Natural killer cell treated with Interleukin-12 subunit alpha and Interleukin-12 subunit beta and Interleukin-15 and Interleukin-18, amount 100 ng/mL, for 72 hours (primary cell): ENCODE measurements around the gene EPS8L3. TPM values are rescaled to one million over a fixed set of nuclear protein-coding genes. Genes with fewer than 3 reads are reported as not detected.
A peak's percentile ranks its signal among the peaks of the same experiment; 100 is the strongest.
"Not testable (repeated sequence)": the region's sequence is repeated elsewhere in the genome, so short reads cannot be mapped to it uniquely, and the experiment has no call there.

ENCODE experiments used
- ATAC-seq, 2 donors: fragments of 150-1000 bp; cut with Tn5 transposase in 1 of 2; sonication (Bioruptor Pico), chemical (Tn5 transposase) in 1 of 2; 2 replicates each; pipeline ENCODE4 v1.10.0; 2021
- DNase-seq: peaks from one replicate; pipeline ENCODE4 v3.0.0; 2022; ENCODE audit warnings: low spot score
- H3K27ac Mint-ChIP-seq, 2 donors: 1 replicate in 1 of 2; 2 replicates in 1 of 2; pipeline ENCODE4 v1.8.0; 2022; ENCODE audit warnings: mixed read lengths in 2 of 2, mild to moderate bottlenecking in 1 of 2, moderate library complexity in 1 of 2
- H3K27me3 Mint-ChIP-seq, 2 donors: 1 replicate in 1 of 2; 2 replicates in 1 of 2; pipeline ENCODE4 v1.8.0; 2022; ENCODE audit warnings: mixed read lengths in 2 of 2
- H3K36me3 Mint-ChIP-seq: one replicate; pipeline ENCODE4 v1.8.0; 2022; ENCODE audit warnings: mixed read lengths
- H3K4me1 Mint-ChIP-seq, 2 donors: 1 replicate in 1 of 2; 2 replicates in 1 of 2; pipeline ENCODE4 v1.8.0; 2022; ENCODE audit warnings: low read depth in 2 of 2, mixed read lengths in 2 of 2, mild to moderate bottlenecking in 1 of 2
- H3K4me3 Mint-ChIP-seq: one replicate; pipeline ENCODE4 v1.8.0; 2022; ENCODE audit warnings: mixed read lengths
- H3K9me3 Mint-ChIP-seq: 2 replicates; pipeline ENCODE4 v1.8.0; 2022; ENCODE audit warnings: mixed read lengths
- total RNA-seq, 2 donors: library from RNA; stranded (reverse); gene quantifications; one replicate each; pipeline ENCODE4 v1.2.3, GENCODE V29; 2022

The EPS8L3 gene
- total RNA-seq, 2 donors from 2014 or later: not detected

GRCh38 chr1:109760581-109761226 lies 3.0 kb downstream of the EPS8L3 start:
- Mint-ChIP-seq H3K27me3 (no peaks in the 10 kb centered on the region), H3K9me3 (no peaks in the 10 kb centered on the region), H3K36me3 (no peaks in the 10 kb centered on the region), H3K27ac (peak overlapping the region in 1 of 2 donors; percentile 59), H3K4me1 (no peaks in the 10 kb centered on the region), H3K4me3 (no peak overlapping the region)
- DNase-seq (peak; percentile 41), ATAC-seq (no peak)

DNA sequence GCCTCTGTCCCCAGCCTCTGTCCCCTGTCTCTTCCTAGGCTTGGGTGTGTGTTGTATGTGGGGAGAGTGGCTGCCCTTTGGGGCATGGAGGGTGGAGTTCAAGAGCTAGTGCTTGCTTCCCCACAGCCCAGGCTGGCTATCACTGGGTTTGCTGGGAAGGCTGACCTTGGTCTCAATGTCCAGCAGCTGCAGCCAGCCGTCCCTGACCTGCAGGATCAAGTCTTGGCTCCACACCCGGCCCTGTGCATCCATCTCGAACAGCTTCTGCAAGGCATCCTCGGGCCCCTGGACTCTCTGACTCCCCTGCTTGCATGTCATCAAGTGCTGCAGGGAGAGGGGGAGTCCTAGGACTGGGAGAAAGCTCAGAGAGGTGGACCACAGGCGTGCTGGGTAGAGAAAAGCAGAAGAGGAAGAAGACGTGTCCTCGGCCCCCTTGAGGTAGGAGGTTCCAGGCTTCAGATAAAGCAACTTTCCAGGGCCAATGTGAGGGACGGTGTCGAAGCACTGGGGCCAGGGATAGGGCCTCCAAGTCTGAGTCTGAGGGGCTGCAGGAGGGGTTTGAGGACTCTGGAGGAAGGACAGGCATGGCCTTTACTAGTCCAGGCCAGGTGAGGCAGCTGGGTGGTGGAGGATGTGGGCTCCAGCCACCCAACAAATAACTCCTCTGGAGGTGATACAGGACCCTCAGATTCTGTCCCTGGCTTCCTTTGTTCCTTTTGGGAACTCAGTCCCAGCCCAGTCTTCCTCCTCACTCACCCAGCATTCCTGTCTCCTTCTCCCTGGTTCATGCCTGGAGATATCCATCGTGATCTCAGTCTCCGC lies 4.0 kb downstream of the EPS8L3 start:
- H3K27ac Mint-ChIP-seq: no peak overlapping the region
- H3K36me3 Mint-ChIP-seq: no peaks in the 10 kb centered on the region
- peak; percentile 58 for DNase-seq
- no peaks in the 10 kb centered on the region for H3K27me3 Mint-ChIP-seq
- H3K4me3 Mint-ChIP-seq: no peak overlapping the region
- no peak for ATAC-seq
- H3K4me1 Mint-ChIP-seq: no peaks in the 10 kb centered on the region
- H3K9me3 Mint-ChIP-seq: no peaks in the 10 kb centered on the region

- DNase-seq (peak; percentile 16), ATAC-seq (no peak)
- Mint-ChIP-seq H3K27me3 (no peaks in the 10 kb centered on the region), H3K4me3 (no peak overlapping the region), H3K4me1 (no peaks in the 10 kb centered on the region), H3K36me3 (no peaks in the 10 kb centered on the region), H3K27ac (no peak overlapping the region), H3K9me3 (no peaks in the 10 kb centered on the region)
These were observed 5.6 kb downstream of the EPS8L3 start for GRCh38 chr1:109757936-109758786.

DNA sequence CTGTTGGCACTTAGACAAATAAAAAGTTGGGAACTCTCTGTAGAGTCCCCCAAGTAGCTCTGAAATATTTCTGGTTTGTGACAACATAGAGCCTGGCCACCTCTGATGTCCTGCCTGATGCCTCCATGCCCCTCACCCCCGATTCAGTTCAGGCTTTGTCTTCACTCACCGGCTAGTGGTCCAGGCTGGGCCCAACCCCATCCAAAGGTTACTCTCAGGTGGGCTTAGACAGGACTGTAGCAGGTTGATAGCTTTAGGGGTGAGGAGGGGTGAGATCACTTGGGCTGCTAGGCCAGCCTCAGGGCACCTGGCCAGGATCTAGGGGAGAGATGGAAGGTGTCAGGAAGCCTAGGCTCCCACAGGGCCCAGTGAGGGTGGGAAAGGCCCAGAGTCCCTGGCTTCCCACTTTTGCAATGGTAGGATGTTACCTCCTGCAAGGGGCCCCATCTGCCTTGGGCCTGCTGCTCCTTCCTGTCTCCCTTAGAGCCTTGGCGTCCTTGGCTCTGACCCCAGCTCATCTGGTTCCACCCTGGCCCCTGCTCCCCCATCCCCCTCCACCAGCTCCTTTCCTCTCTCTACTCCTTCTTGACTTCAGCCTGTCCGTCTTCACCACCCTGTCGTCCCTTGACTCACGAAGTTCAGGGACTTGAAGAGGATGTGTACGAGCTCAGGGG lies 6.7 kb downstream of the EPS8L3 start:
- ATAC-seq (no peak), DNase-seq (peak; percentile 42)
- Mint-ChIP-seq H3K27me3 (no peaks in the 10 kb centered on the region), H3K4me1 (no peaks in the 10 kb centered on the region), H3K9me3 (no peaks in the 10 kb centered on the region), H3K27ac (no peak overlapping the region), H3K36me3 (no peaks in the 10 kb centered on the region), H3K4me3 (no peak overlapping the region)

- not testable (repeated sequence) for H3K9me3 Mint-ChIP-seq, H3K27me3 Mint-ChIP-seq, ATAC-seq, H3K4me3 Mint-ChIP-seq, H3K36me3 Mint-ChIP-seq, H3K27ac Mint-ChIP-seq, H3K4me1 Mint-ChIP-seq
- peak; percentile 8 for DNase-seq
These were observed 7.4 kb downstream of the EPS8L3 start for GRCh38 chr1:109756325-109756724.

- H3K4me1 Mint-ChIP-seq: no peaks in the 10 kb centered on the region
- H3K9me3 Mint-ChIP-seq: no peaks in the 10 kb centered on the region
- ATAC-seq (no peak), DNase-seq (peak; percentile 15)
- no peak overlapping the region for H3K4me3 Mint-ChIP-seq
- H3K36me3 Mint-ChIP-seq: no peaks in the 10 kb centered on the region
- peaks cover 0 to 6% of the 10 kb centered on the region in 2 donors for H3K27me3 Mint-ChIP-seq
- no peak overlapping the region for H3K27ac Mint-ChIP-seq
These were observed 9.0 kb downstream of the EPS8L3 start for GRCh38 chr1:109754738-109755137.

- peak; percentile 54 for DNase-seq
- Mint-ChIP-seq H3K4me1 (no peaks in the 10 kb centered on the region), H3K4me3 (no peak overlapping the region), H3K27ac (no peak overlapping the region), H3K36me3 (no peaks in the 10 kb centered on the region), H3K9me3 (no peaks in the 10 kb centered on the region), H3K27me3 (peaks cover 9 to 12% of the 10 kb centered on the region in 2 donors)
- ATAC-seq: peak; percentile 32 to 59
These were observed 12.0 kb downstream of the EPS8L3 start for GRCh38 chr1:109751531-109752260.

GRCh38 chr1:109750920-109751319 lies 12.8 kb downstream of the EPS8L3 start:
- Mint-ChIP-seq H3K27me3 (peaks cover 9 to 15% of the 10 kb centered on the region in 2 donors), H3K4me1 (no peaks in the 10 kb centered on the region), H3K9me3 (no peaks in the 10 kb centered on the region), H3K4me3 (no peak overlapping the region), H3K27ac (no peak overlapping the region), H3K36me3 (no peaks in the 10 kb centered on the region)
- ATAC-seq: no peak
- no peak for DNase-seq

DNA sequence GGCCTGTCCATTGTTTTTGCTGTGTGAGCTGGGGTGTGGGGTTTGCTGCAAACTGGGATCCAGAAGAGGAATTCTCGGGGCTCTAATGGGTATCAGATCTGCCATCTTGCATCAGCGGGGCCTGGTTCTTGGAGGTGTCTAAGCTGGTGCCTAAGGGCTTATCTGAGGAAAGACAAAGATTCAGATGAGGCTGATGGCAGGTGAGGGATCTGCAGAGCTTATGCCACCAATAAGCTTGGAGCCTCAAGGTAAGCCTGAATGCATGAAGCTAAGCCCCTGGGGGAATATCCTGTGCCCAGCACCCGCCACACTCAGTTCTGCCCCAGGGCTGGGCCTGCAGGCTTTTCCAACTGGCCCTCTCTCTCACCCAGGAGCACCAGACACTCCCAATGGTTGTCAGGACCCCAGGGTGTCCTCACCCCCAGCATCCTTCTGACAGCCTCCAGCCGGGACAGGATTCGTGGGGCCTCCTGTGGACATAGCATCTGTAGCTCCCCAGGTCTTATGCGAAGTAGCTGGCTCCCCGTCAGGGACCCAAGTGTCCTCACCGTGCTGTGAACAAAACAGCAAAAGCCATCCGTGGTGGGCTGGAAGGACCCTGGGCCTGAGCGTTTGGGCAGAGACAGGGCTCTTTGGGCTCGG lies 13.4 kb downstream of the EPS8L3 start:
- H3K4me1 Mint-ChIP-seq: no peaks in the 10 kb centered on the region
- H3K36me3 Mint-ChIP-seq: no peaks in the 10 kb centered on the region
- no peak overlapping the region for H3K27ac Mint-ChIP-seq
- H3K27me3 Mint-ChIP-seq: peaks cover 14 to 15% of the 10 kb centered on the region in 2 donors
- ATAC-seq (no peak), DNase-seq (no peak)
- no peaks in the 10 kb centered on the region for H3K9me3 Mint-ChIP-seq
- H3K4me3 Mint-ChIP-seq: no peak overlapping the region

DNA sequence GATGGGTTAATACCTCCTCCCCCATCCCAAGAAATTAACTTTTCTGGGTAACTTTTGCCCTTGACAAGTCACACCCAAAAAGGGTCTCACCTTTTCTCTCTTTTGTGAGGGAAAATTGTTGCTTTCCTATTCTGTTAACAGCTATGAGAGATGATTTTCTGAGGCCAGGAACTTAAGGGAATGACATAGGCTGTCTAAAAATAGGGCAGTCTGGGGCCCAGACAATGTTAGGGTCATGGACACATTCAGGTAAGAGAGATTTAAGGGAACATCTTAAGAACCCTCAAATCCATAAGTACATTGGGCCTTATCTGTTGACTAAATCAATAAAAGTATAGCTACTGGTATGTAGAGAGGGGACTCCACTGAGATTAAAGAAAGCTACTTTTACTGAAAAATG lies 14.5 kb downstream of the EPS8L3 start:
- peaks cover 20 to 21% of the 10 kb centered on the region in 2 donors for H3K27me3 Mint-ChIP-seq
- DNase-seq (no peak), ATAC-seq (no peak)
- H3K27ac Mint-ChIP-seq: no peak overlapping the region
- no peaks in the 10 kb centered on the region for H3K36me3 Mint-ChIP-seq
- no peak overlapping the region for H3K4me3 Mint-ChIP-seq
- no peaks in the 10 kb centered on the region for H3K9me3 Mint-ChIP-seq
- H3K4me1 Mint-ChIP-seq: no peaks in the 10 kb centered on the region

GRCh38 chr1:109748311-109748710 lies 15.4 kb downstream of the EPS8L3 start:
- not testable (repeated sequence) for H3K9me3 Mint-ChIP-seq, ATAC-seq, H3K27ac Mint-ChIP-seq, H3K4me1 Mint-ChIP-seq, H3K4me3 Mint-ChIP-seq, DNase-seq, H3K36me3 Mint-ChIP-seq
- peaks cover 20 to 21% of the 10 kb centered on the region in 2 donors for H3K27me3 Mint-ChIP-seq

- no peak for DNase-seq
- Mint-ChIP-seq H3K27ac (no peak within 1 kb of the TSS), H3K27me3 (peaks cover 31 to 45% of the 10 kb centered on the region in 2 donors), H3K9me3 (no peaks in the 10 kb centered on the region), H3K4me3 (peak within 1 kb of the TSS; percentile 73), H3K4me1 (peaks cover 7 to 8% of the 10 kb centered on the region in 2 donors), H3K36me3 (no peaks in the 10 kb centered on the region)
- ATAC-seq: no peak
These were observed 22.9 kb downstream of the EPS8L3 start, which contains the start of gene GSTM3 for GRCh38 chr1:109740615-109741373. GSTM3 (minus strand) TSS chr1:109741038; CDS start chr1:109740287, 751 bp downstream.
